Activated CD4-positive, alpha-beta T cell treated with anti-CD3 and anti-CD28 coated beads, Interleukin-2, amount 10 ng/mL, durations not matched to agents 7 days and 5 days (primary cell): ENCODE results near the gene HOXB6. TPM values are rescaled to one million over a fixed set of nuclear protein-coding genes. Genes with fewer than 3 reads are reported as not detected.

Source experiments
- CTCF ChIA-PET: fragments of 350-600 bp; sonication (Branson Sonifier 250); formaldehyde crosslinking; loops from one replicate; lab custom pipeline; 2021; ENCODE audit warnings: antibody characterized with exemption; lab: Charles Lee
- POLR2A ChIA-PET: fragments of 350-600 bp; sonication (Branson Sonifier 250); formaldehyde crosslinking; loops from one replicate; lab custom pipeline; 2021; ENCODE audit warnings: antibody characterized with exemption; lab: Charles Lee
- DNase-seq: peaks from one replicate; pipeline ENCODE4 v3.0.0-alpha.2; 2020
- H3K27ac Mint-ChIP-seq: one replicate; pipeline ENCODE4 v1.8.0; 2021; ENCODE audit warnings: mild to moderate bottlenecking, moderate library complexity, mixed read lengths
- H3K27me3 Mint-ChIP-seq: one replicate; pipeline ENCODE4 v1.8.0; 2021; ENCODE audit warnings: mixed read lengths
- H3K36me3 Mint-ChIP-seq: one replicate; pipeline ENCODE4 v1.8.0; 2021; ENCODE audit warnings: low read depth, mixed read lengths
- H3K4me1 Mint-ChIP-seq: one replicate; pipeline ENCODE4 v1.8.0; 2021; ENCODE audit warnings: mixed read lengths
- H3K4me3 Mint-ChIP-seq: one replicate; pipeline ENCODE4 v1.8.0; 2021; ENCODE audit warnings: mild to moderate bottlenecking, moderate library complexity, mixed read lengths
- H3K9me3 Mint-ChIP-seq: one replicate; pipeline ENCODE4 v1.8.0; 2021; ENCODE audit warnings: mixed read lengths
- total RNA-seq, 2 experiments: library from RNA; stranded (reverse); gene quantifications; one replicate each; pipeline ENCODE4 v1.2.3, GENCODE V29; 2021

Gene HOXB6
- total RNA-seq, 2 experiments from 2014 or later = not detected

GRCh38 chr17:48598736-48599135, 6.0 kb downstream of the HOXB6 start:
- Mint-ChIP-seq H3K36me3 (no peaks in the 10 kb centered on the region), H3K4me3 (no peak overlapping the region), H3K9me3 (no peaks in the 10 kb centered on the region), H3K27me3 (peaks cover 92% of the 10 kb centered on the region), H3K27ac (no peak overlapping the region), H3K4me1 (peaks cover 51% of the 10 kb centered on the region)
- ChIA-PET CTCF (interaction anchor here (1.0 to 1.1 kb wide), 2 partner anchors 20 to 25 kb away, joined by 3 read pairs; no protein-coding TSS in a partner anchor), POLR2A (no interaction called here)
- no peak for DNase-seq

DNA sequence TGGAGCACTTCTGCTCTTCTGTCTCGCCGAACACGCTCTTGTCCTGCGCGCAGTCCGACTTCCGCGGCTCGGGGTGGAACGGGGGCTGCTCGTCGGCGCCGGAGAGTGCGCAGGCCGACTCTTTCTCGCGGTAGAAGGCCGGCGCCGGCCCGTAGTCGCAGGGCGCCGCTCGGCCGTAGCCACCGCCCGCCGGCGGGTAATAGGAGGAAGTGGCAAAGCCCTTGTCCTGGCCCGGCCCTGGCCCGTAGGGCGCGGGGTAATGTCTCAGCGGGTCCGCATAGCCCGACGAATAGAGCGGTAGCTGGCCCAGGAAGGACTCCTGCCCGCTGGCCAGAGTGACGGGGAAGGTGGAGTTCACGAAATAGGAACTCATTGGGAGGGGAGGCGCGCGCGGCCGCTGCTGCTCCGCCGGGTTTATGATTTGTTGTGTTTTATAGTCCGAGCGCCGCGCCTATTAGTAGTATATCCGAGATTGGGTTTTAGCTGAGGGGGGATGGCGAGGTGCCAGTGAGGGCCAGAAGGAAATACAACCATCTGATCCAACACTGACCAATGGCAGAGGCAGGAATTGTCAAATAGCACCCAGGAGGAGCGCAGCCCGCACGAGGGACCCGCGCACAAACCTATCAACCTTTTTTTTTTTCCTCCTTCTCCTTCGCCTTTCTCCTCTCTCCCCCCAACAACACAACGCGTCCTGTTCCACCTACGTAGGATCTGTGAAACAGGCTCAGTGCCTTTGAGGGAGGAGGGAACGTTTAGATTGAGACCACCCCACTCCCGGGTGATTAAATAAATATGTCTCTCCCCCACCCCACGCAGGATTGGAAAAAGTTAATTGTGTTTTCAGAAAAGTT, 6.8 kb downstream of the HOXB6 start:
- H3K9me3 Mint-ChIP-seq = no peaks in the 10 kb centered on the region
- peak overlapping the region; percentile 59 for H3K27ac Mint-ChIP-seq
- CTCF ChIA-PET = interaction anchor here (1.0 to 1.1 kb wide), 2 partner anchors 21 to 26 kb away, joined by 3 read pairs; no protein-coding TSS in a partner anchor

DNA sequence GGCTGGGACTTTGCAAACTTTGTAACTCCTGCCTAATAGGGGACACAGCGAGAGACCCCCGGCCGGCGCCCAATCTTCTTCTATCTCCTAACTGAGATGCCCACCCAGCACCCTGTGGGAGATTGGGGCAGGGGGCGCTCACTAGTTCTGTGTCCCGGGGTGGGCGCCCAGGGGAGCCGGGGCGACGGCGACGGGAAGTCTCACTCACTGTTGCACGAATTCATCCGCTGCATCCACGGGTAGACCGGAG, 7.3 kb downstream of the HOXB6 start:
- Mint-ChIP-seq H3K27me3 (peaks cover 92% of the 10 kb centered on the region), H3K27ac (peak overlapping the region; percentile 4), H3K4me1 (peaks cover 58% of the 10 kb centered on the region), H3K36me3 (no peaks in the 10 kb centered on the region), H3K9me3 (no peaks in the 10 kb centered on the region), H3K4me3 (peak overlapping the region; percentile 62)
- CTCF ChIA-PET = no interaction called here
- peak; percentile 42 for DNase-seq
- POLR2A ChIA-PET = no interaction called here

More for the DNA sequence above, 6.8 kb downstream of the HOXB6 start:
- no peak for DNase-seq
- peaks cover 92% of the 10 kb centered on the region for H3K27me3 Mint-ChIP-seq
- peaks cover 54% of the 10 kb centered on the region for H3K4me1 Mint-ChIP-seq
- POLR2A ChIA-PET = no interaction called here
- no peaks in the 10 kb centered on the region for H3K36me3 Mint-ChIP-seq
- H3K4me3 Mint-ChIP-seq = peak overlapping the region; percentile 62

GRCh38 chr17:48596735-48597527, 7.9 kb downstream of the HOXB6 start:
- ChIA-PET POLR2A (no interaction called here), CTCF (interaction anchor here (1.6 kb wide), 1 partner anchor 17 kb away, joined by 6 read pairs; no protein-coding TSS in a partner anchor)
- H3K36me3 Mint-ChIP-seq = no peaks in the 10 kb centered on the region
- H3K4me3 Mint-ChIP-seq = peak overlapping the region; percentile 62
- no peak overlapping the region for H3K27ac Mint-ChIP-seq
- peaks cover 92% of the 10 kb centered on the region for H3K27me3 Mint-ChIP-seq
- no peaks in the 10 kb centered on the region for H3K9me3 Mint-ChIP-seq
- DNase-seq = no peak
- H3K4me1 Mint-ChIP-seq = peaks cover 55% of the 10 kb centered on the region

DNA sequence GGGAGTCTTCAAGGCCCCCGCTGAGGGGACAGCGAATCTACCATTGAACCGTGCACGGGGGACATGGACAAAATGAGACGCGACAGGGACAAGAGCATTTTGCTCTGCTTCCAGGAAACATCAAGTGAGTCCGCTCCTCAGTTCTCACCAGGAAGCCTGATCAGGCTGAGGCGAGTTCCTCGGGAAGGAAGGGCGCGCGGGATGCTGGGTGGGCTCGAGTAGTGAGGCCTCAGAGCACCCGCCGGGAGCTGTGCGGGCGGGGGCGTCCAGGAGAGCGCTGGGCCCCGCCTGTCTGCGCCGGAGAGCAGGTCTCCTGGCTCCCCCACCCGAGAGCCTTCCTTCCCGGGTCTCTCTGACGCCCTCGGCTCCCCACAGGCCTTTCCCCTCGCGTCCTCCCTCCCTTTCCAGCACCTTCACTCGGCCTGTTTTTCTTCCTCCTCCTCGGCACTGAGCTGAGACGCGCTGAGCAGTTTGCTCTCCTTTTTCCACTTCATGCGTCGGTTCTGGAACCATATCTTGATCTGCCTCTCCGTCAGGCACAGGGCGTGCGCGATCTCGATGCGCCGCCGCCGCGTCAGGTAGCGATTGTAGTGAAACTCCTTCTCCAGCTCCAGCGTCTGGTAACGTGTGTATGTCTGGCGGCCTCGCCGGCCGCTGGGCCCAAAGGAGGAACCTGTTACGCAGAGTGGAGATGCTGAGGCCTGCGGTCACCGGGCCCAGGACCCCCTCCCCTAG, 8.6 kb downstream of the HOXB6 start:
- Mint-ChIP-seq H3K36me3 (peaks cover 2% of the 10 kb centered on the region), H3K4me3 (peak overlapping the region; percentile 42), H3K4me1 (peaks cover 55% of the 10 kb centered on the region), H3K27ac (no peak overlapping the region), H3K27me3 (peaks cover 92% of the 10 kb centered on the region), H3K9me3 (no peaks in the 10 kb centered on the region)
- DNase-seq = peak; percentile 40
- POLR2A ChIA-PET = no interaction called here
- CTCF ChIA-PET = interaction anchor here (1.6 kb wide), 1 partner anchor 18 kb away, joined by 6 read pairs; no protein-coding TSS in a partner anchor

- Mint-ChIP-seq H3K9me3 (no peaks in the 10 kb centered on the region), H3K4me1 (peaks cover 55% of the 10 kb centered on the region), H3K4me3 (no peak overlapping the region), H3K27ac (no peak overlapping the region), H3K36me3 (peaks cover 3% of the 10 kb centered on the region), H3K27me3 (peaks cover 91% of the 10 kb centered on the region)
- no peak for DNase-seq
- ChIA-PET POLR2A (no interaction called here), CTCF (interaction anchor here (1.6 to 1.7 kb wide), 2 partner anchors 18 to 30 kb away, joined by 4 to 6 read pairs; partner anchors contain the start of gene HOXB9)
Observed at GRCh38 chr17:48595278-48595999, 9.3 kb downstream of the HOXB6 start.

DNA sequence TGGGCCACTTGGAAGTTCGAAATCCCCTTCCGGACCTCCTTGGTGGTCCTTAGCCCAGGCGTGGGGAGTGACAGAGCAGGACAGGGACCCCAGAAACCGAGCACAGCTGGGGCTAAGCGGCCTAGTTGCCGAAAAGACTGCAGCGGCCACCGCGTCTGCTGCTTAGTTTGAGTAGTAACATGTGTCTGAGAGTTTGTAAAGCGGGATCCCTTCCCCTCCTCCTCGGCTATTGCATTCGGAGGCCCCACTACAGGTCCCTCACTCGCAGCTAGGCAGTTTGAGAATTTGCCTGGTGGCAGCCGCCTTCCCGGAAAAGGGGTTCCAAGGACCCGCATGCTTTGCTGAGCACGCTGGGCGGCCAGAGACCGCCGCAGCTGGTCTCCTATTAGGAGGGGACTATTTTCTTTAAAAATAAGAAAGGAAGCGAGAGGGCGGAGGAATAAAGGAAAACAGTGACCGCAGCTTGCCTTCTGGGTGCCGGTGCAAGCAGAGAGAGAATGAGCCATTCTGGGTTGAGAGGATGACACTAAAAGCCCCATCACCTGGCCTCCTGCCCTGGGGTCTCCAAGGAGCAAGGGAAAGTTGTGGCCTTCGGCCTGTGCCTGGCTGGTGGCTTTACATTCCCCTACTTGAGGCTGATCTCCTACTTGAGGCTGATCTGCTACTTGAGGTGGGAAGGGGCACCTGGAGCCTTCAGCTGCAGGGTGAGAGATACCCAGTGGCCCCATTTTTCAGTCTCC, 10.1 kb downstream of the HOXB6 start:
- H3K4me3 Mint-ChIP-seq = no peak overlapping the region
- H3K27me3 Mint-ChIP-seq = peaks cover 91% of the 10 kb centered on the region
- POLR2A ChIA-PET = no interaction called here
- no peak overlapping the region for H3K27ac Mint-ChIP-seq
- no peak for DNase-seq
- no peaks in the 10 kb centered on the region for H3K9me3 Mint-ChIP-seq
- CTCF ChIA-PET = interaction anchor here (0.6 to 2.8 kb wide), 6 partner anchors 19 to 380 kb away, joined by 3 to 18 read pairs (median 4); partner anchors contain the start of gene HOXB9
- peaks cover 4% of the 10 kb centered on the region for H3K36me3 Mint-ChIP-seq
- peaks cover 57% of the 10 kb centered on the region for H3K4me1 Mint-ChIP-seq

GRCh38 chr17:48593840-48594537, 10.8 kb downstream of the HOXB6 start:
- H3K4me1 Mint-ChIP-seq = peaks cover 59% of the 10 kb centered on the region
- POLR2A ChIA-PET = no interaction called here

GRCh38 chr17:48593126-48593829, 11.5 kb downstream of the HOXB6 start, which contains the start of gene HOXB5:
Gene HOXB5, minus strand, starts transcription at chr17:48593779. Its CDS starts 97 bp downstream, at chr17:48593682.
- Mint-ChIP-seq H3K4me3 (peak within 1 kb of the TSS; percentile 65), H3K27ac (peak within 1 kb of the TSS; percentile 31), H3K27me3 (peaks cover 91% of the 10 kb centered on the region), H3K36me3 (peaks cover 5% of the 10 kb centered on the region), H3K4me1 (peaks cover 56% of the 10 kb centered on the region), H3K9me3 (no peaks in the 10 kb centered on the region)
- no peak for DNase-seq
- ChIA-PET CTCF (interaction anchor here (0.6 to 2.8 kb wide), 37 partner anchors 8 to 1348 kb away, joined by 3 to 18 read pairs (median 4); partner anchors contain the start of genes HOXB6, HOXB7 and PRAC2), POLR2A (interaction anchor here (0.6 kb wide), 1 partner anchor 300 kb away, joined by 4 read pairs; no protein-coding TSS in a partner anchor)

More at GRCh38 chr17:48593840-48594537, 10.8 kb downstream of the HOXB6 start:
- H3K27ac Mint-ChIP-seq = no peak overlapping the region
- H3K4me3 Mint-ChIP-seq = peak overlapping the region; percentile 65
- peaks cover 91% of the 10 kb centered on the region for H3K27me3 Mint-ChIP-seq
- DNase-seq = peak; percentile 78
- peaks cover 5% of the 10 kb centered on the region for H3K36me3 Mint-ChIP-seq
- CTCF ChIA-PET = interaction anchor here (0.6 to 2.8 kb wide), 15 partner anchors 20 to 568 kb away, joined by 3 to 18 read pairs (median 5); partner anchors contain the start of genes HOXB9 and PRAC2
- no peaks in the 10 kb centered on the region for H3K9me3 Mint-ChIP-seq

- Mint-ChIP-seq H3K27me3 (peaks cover 91% of the 10 kb centered on the region), H3K27ac (peak overlapping the region; percentile 31), H3K9me3 (no peaks in the 10 kb centered on the region), H3K4me1 (peaks cover 51% of the 10 kb centered on the region), H3K4me3 (peak overlapping the region; percentile 65), H3K36me3 (peaks cover 5% of the 10 kb centered on the region)
- POLR2A ChIA-PET = interaction anchor here (0.6 kb wide), 1 partner anchor 299 kb away, joined by 4 read pairs; no protein-coding TSS in a partner anchor
- no peak for DNase-seq
- CTCF ChIA-PET = interaction anchor here (0.6 to 2.8 kb wide), 31 partner anchors 9 to 1349 kb away, joined by 3 to 18 read pairs (median 4); partner anchors contain the start of genes HOXB7 and PRAC2
Observed at GRCh38 chr17:48592577-48592976, 12.2 kb downstream of the HOXB6 start.
